Measurements from ENCODE around the gene TOP1. TPM values are rescaled to one million over a fixed set of nuclear protein-coding genes. Genes with fewer than 3 reads are reported as not detected.

TOP1 gene
- total RNA-seq, 1 donor from 2014 or later, result 62.7 TPM

- intact Hi-C loops (cut with micrococcal nuclease), result no loop called here
- Mint-ChIP-seq H3K4me3 (no peak overlapping the region), H3K27me3 (no peaks in the 10 kb centered on the region), H3K9me3 (peaks cover 11% of the 10 kb centered on the region), H3K36me3 (ENCODE audit: low read depth) (no peaks in the 10 kb centered on the region), H3K27ac (no peak overlapping the region), H3K4me1 (peaks cover 15% of the 10 kb centered on the region)
- POLR2A ChIA-PET, result interaction anchor here (0.6 to 1.2 kb wide), 4 partner anchors 8 to 260 kb away, joined by 3 to 4 read pairs (median 3); no protein-coding TSS in a partner anchor
- DNase-seq, result no peak
- CTCF ChIA-PET, result interaction anchor here (0.9 to 1.6 kb wide), 3 partner anchors 14 to 113 kb away, joined by 4 to 6 read pairs (median 5); no protein-coding TSS in a partner anchor
- no peak for TF ChIP-seq CTCF (IDR thresholded peaks at IDR 0.05)
- ATAC-seq (ENCODE audit: low read depth), result no peak
Measured at GRCh38 chr20:40982415-40983145, 46.0 kb upstream of the TOP1 start.

DNA sequence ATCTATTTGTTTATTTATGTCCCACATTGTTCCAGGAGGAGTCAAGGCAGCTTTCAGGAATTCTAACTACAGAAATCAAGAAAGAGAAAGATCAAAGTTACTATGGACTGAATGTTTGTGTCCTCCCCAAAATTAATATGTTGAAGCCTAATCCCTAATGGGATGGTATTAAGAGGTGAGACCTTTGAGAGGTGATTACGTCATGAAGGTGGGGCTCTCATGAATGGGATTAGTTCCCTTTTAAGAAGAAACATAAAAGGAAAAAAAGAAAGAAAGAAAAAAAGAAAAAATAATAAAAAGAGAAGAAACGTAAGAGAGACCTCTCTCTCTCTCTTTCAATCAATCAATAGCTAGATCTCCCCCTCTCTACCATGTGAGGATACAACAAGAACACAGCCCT lies 44.7 kb upstream of the TOP1 start:
- H3K27ac Mint-ChIP-seq, result no peak overlapping the region
- POLR2A ChIA-PET, result no interaction called here
- intact Hi-C loops (cut with micrococcal nuclease), result no loop called here

DNA sequence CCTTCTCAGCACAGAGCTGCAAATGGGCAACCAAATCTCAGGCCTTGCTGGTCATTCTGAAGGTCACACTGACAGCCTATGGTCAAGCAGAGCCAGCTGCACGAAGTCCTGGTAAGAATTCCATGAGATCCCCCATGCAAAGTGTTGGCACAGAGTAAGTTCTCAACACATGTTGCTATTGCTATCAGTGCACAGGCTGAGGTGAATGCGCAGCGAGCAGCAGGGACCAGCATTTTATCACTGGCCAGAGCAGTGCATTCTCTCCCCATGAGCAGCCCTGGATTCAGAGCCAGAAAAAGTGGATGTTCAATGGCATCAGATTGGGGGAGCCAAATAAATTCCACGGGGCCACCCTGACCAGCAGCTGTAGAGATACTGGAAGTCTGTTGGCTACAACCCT lies 44.1 kb upstream of the TOP1 start:
- DNase-seq (no peak), ATAC-seq (ENCODE audit: low read depth) (no peak)
- no peaks in the 10 kb centered on the region for H3K36me3 Mint-ChIP-seq (ENCODE audit: low read depth)
- POLR2A ChIA-PET, result no interaction called here
- no peaks in the 10 kb centered on the region for H3K27me3 Mint-ChIP-seq
- no peaks in the 10 kb centered on the region for H3K9me3 Mint-ChIP-seq
- intact Hi-C loops (cut with micrococcal nuclease), result no loop called here
- CTCF ChIA-PET, result interaction anchor here (2.2 kb wide), 2 partner anchors 17 to 27 kb away, joined by 7 to 11 read pairs; no protein-coding TSS in a partner anchor
- no peak overlapping the region for H3K27ac Mint-ChIP-seq
- no peak for TF ChIP-seq CTCF (IDR thresholded peaks at IDR 0.05)
- H3K4me1 Mint-ChIP-seq, result peaks cover 17% of the 10 kb centered on the region
- H3K4me3 Mint-ChIP-seq, result no peak overlapping the region

More for the DNA sequence above, 44.7 kb upstream of the TOP1 start:
- H3K4me3 Mint-ChIP-seq, result no peak overlapping the region
- no peaks in the 10 kb centered on the region for H3K36me3 Mint-ChIP-seq (ENCODE audit: low read depth)
- no peaks in the 10 kb centered on the region for H3K9me3 Mint-ChIP-seq
- no peaks in the 10 kb centered on the region for H3K27me3 Mint-ChIP-seq
- no peak for DNase-seq
- CTCF ChIA-PET, result interaction anchor here (1.6 kb wide), 1 partner anchor 15 kb away, joined by 6 read pairs; no protein-coding TSS in a partner anchor
- H3K4me1 Mint-ChIP-seq, result peaks cover 17% of the 10 kb centered on the region
- no peak for TF ChIP-seq CTCF (IDR thresholded peaks at IDR 0.05)
- no peak for ATAC-seq (ENCODE audit: low read depth)

- Mint-ChIP-seq H3K27ac (peak overlapping the region; percentile 18), H3K9me3 (no peaks in the 10 kb centered on the region), H3K4me1 (peaks cover 36% of the 10 kb centered on the region), H3K27me3 (no peaks in the 10 kb centered on the region), H3K4me3 (no peak overlapping the region), H3K36me3 (ENCODE audit: low read depth) (no peaks in the 10 kb centered on the region)
- DNase-seq (no peak), ATAC-seq (ENCODE audit: low read depth) (no peak)
- POLR2A ChIA-PET, result interaction anchor here (0.6 to 1.1 kb wide), 2 partner anchors 45 to 280 kb away, joined by 3 to 7 read pairs; no protein-coding TSS in a partner anchor
- CTCF ChIA-PET, result interaction anchor here (0.6 to 3.9 kb wide), 6 partner anchors 18 to 109 kb away, joined by 3 to 17 read pairs (median 6); no protein-coding TSS in a partner anchor
- intact Hi-C loops (cut with micrococcal nuclease), result no loop called here
- TF ChIP-seq CTCF (IDR thresholded peaks at IDR 0.05), result no peak
Measured at GRCh38 chr20:40986774-40987173, 41.8 kb upstream of the TOP1 start.

DNA sequence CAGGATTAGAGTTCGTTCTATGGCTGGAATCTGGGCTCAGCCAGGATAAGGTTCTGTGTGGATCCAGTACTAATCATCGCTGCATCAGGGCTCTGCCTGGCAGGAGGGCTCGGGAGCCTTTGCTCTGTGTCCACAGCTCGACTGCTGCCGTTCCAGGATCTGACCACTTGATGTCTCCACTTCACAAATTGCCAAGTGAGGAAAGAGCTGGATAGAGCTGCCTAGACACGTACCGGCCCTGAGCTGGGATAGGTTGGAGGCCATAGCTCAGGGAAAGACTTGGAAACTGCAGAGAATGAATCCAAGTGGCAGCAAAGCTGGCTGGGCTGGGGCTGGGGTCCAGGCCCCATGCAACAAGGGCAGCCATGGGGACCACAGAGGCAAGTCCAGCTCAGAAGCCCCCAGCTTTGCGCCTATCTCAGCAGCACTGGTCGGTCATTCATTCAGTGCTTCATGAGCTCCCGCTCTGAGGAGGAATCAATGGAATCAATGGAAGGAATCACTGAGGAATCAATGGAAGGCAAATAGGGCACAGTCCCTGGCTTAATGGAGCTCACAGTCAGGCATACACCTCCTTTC lies 38.0 kb upstream of the TOP1 start:
- CTCF ChIA-PET, result interaction anchor here (0.6 to 3.6 kb wide), 34 partner anchors 9 to 350 kb away, joined by 3 to 105 read pairs (median 8); partner anchors contain the start of genes LPIN3 and TOP1
- no peaks in the 10 kb centered on the region for H3K9me3 Mint-ChIP-seq
- peaks cover 52% of the 10 kb centered on the region for H3K4me1 Mint-ChIP-seq
- POLR2A ChIA-PET, result interaction anchor here (0.7 to 5.5 kb wide), 24 partner anchors 8 to 628 kb away, joined by 3 to 148 read pairs (median 6); partner anchors contain the start of genes CHD6 and TOP1
- intact Hi-C loops (cut with micrococcal nuclease), result loop anchor here (1.0 to 5.0 kb wide), 10 partner anchors 13 to 1163 kb away; partner anchors contain the start of genes PLCG1 and TOP1
- peak overlapping the region; percentile 72 for H3K4me3 Mint-ChIP-seq
- no peak for TF ChIP-seq CTCF (IDR thresholded peaks at IDR 0.05)
- ATAC-seq (ENCODE audit: low read depth) (peak; percentile 35), DNase-seq (peak; percentile 38)
- peak overlapping the region; percentile 96 for H3K27ac Mint-ChIP-seq
- H3K36me3 Mint-ChIP-seq (ENCODE audit: low read depth), result no peaks in the 10 kb centered on the region
- H3K27me3 Mint-ChIP-seq, result no peaks in the 10 kb centered on the region

Measured in activated B cell treated with CpG ODN at 0.5 μM for 24 hours (primary cell).